Fibroblast of skin of scalp (primary cell): ENCODE results near the gene SLC5A5.

ENCODE experiments used
- DNase-seq: peaks from one replicate; pipeline ENCODE4 v3.0.0-alpha.2; 2013

Gene SLC5A5

GRCh38 chr19:17847538-17848366, 24.0 kb upstream of the SLC5A5 start, which contains the start of gene JAK3:
Gene JAK3, minus strand, starts transcription at chr19:17847982. Its CDS starts 3,565 bp downstream, at chr19:17844417.
- peak; percentile 86 for DNase-seq

GRCh38 chr19:17848595-17849292, 23.0 kb upstream of the SLC5A5 start:
- no peak for DNase-seq

GRCh38 chr19:17854061-17854460, 17.7 kb upstream of the SLC5A5 start:
- no peak for DNase-seq

- peak; percentile 66 for DNase-seq
Measured at GRCh38 chr19:17855280-17856152, 16.2 kb upstream of the SLC5A5 start.

DNA sequence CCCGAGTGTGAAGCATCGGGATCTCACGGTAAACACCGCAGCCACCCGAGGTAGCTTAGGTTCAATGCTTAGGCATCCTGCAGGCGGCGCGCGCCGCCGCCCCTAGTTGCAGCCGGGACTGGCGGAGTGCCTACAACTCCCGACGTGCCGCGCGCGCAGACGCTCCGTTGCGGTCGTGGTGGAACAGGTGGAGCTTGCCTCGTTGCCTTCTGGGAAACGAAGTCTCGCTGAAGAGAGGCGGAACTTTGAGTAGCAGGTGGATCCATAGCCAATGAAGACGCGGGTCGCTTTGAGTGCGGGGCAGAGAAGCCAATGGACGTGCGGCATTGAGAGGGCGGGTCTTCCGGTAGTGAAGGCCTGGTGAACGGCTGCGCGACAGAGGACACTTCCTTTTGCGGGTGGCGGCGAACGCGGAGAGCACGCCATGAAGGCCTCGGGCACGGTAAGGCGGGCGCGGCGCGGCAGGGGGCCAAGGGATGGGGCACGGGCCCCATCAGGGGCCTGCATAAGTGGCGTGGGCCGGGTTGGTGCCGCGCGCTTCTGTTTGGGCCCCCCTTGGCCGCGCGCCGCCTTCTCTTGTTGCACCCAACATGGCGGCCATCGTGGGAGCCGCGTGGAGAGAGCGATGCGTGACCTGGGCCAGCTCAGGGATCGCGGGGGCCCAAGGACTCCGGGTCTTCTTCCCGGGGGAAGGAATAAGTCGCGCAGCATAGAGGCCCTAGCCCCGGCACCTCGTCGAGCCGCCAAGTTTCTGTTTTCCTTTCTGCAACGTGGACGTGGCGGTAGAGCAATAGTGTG, 12.0 kb upstream of the SLC5A5 start, which contains the start of gene RPL18A:
Gene RPL18A, plus strand, starts transcription at position 378 of the 798 bp plus-strand sequence. Its CDS starts 47 bp downstream, at position 425.
- peak; percentile 100 for DNase-seq

GRCh38 chr19:17860331-17860992, 11.3 kb upstream of the SLC5A5 start:
- DNase-seq = no peak

DNA sequence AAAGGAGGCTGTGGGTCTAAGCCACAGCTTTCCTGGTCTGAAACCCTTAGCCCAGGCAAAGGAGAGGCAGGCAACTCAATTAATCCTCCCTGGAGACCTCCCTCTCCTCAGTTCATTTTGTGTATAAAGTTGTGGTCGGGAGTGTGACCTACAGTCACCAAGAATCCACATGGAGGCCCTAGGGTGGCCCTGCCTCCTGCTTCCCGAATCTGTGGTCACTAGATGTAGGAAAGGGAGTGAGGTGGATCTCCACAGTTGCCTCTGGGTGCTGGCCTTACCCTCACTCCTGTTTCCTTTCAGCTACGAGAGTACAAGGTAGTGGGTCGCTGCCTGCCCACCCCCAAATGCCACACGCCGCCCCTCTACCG, 10.8 kb upstream of the SLC5A5 start:
- no peak for DNase-seq

DNA sequence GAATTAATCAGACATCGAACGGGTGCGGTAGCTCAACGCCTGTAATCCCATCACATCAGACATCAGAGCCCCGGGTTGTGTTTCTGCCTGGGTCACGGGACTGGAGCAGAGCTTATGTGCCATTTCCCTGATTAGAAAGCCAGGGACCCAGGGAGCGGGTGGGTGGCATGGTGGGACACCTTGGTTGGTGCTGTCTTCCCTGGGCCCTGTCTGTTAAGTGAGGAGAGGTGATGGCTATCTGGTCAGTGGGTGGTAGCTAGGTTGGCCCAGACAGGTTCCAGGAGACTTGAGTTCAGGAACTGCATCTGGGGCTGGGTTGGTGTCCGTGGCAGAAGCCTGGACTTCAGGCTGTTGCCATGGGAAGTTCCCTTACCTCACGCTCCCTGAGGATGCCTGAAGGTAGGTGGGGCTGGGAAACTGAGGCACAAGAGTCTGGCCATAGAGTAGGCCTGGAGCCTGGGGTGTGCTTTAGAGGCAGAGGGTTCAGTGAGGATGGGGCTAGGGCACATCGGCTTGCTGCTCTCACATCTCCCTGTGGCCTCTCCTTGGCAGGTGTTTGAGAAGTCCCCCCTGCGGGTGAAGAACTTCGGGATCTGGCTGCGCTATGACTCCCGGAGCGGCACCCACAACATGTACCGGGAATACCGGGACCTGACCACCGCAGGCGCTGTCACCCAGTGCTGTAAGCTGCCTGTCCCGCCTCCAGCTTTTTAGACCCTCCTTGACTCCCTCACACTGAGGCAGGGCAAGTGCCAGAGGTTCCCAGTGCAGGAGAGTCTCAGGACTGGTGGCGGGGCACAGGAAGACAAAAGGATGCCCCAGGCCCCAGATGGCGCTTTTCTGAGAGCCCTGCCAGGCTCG, 10.0 kb upstream of the SLC5A5 start:
- no peak for DNase-seq

GRCh38 chr19:17862711-17863519, 8.8 kb upstream of the SLC5A5 start:
- DNase-seq = no peak

DNA sequence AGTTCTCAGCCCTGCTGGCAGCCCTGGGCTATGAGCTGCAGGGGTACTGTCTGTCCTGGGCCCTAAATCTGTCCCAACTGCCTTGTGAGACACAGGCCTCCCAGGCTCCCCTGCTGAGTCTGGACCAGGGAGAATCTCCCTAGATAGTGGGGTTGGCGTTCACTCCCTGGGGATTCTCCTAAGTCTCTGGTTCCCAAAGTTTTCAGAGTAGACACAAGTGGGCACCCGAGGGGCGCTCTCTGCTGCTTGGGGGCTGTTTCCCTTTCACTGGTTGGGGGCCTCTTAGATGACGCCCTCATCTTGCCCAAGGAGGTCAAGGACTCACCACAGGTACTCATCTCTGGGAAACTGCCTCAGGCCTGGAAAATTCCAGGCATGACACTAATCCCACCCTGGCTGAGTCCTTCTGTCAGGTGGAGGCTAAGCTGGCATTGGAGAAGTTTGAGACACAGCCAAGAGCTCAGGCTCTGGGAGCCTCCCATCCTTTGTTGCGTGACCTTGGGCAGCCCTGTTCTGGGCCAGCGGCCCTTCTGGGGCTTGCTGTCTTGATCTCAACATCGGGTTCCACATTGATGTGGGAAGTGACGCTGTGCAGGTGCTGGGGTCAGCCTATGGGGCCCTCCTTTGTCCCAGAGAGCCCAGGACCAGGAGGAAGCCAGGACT, 8.1 kb upstream of the SLC5A5 start:
- no peak for DNase-seq

DNA sequence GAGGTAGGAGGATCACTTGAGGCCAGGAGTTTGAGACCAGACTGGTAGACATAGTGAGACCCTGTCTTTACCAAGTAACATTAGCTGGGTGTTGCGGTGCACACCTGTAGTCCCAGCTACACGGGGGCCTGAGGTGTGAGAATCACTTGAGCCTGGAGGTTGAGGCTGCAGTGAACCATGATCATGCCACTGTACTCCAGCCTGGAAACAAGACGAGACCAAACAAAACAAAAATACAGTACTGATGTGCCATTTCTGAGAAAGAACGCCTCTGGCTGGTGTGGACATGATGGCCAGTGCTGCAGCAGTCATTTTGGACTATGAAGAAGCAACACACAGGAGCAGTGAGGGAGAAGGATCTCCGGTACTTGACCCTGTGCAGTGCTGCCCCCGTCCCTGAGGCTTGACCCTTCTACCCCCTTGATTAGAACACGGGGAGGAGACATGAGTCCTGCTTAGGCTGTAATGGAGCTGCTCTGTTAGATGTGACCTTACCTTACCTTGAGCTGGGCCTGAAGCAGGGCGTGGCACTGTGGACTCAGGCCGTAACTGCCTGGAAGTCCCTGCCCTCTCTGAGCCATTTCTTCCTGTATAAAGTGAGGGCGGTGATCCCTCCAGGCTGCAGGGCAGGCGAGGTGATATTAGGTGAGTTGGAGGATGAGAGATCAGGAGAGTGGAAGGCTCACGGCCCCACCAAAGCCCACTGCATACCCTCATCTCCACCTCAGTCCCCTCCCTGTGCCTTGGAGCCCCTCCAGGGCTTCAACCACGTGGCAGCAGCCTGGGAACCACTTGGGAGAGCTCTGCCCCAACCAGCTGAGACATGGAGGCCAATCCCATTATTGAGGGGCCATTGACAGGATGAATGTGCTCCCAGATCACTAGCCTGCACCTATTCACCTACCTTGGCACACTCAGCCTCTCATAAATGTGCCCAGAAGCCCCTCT, 6.1 kb upstream of the SLC5A5 start:
- no peak for DNase-seq

- DNase-seq = no peak
Measured at GRCh38 chr19:17866312-17866963, 5.3 kb upstream of the SLC5A5 start.

GRCh38 chr19:17866964-17867486, 4.7 kb upstream of the SLC5A5 start:
- DNase-seq = no peak

DNA sequence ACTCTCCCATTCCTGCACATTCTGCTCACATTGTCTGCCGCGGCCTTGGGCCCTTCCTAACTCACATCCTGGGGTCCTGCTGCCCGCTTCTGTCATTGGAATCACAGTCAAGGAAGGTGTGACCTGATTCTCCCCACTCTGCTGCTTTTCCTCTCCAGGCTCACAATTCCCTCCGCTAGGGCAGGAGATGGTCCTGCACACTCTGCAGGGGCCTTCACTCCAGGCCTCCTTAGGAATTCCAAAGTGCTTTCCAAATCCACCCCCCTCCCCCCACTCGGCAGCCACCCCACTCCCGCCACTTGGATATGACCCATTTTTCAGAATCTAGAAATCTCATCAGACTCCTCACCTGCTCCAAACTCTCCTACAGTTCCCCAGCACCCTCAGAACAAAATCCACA, 3.1 kb upstream of the SLC5A5 start:
- no peak for DNase-seq

DNA sequence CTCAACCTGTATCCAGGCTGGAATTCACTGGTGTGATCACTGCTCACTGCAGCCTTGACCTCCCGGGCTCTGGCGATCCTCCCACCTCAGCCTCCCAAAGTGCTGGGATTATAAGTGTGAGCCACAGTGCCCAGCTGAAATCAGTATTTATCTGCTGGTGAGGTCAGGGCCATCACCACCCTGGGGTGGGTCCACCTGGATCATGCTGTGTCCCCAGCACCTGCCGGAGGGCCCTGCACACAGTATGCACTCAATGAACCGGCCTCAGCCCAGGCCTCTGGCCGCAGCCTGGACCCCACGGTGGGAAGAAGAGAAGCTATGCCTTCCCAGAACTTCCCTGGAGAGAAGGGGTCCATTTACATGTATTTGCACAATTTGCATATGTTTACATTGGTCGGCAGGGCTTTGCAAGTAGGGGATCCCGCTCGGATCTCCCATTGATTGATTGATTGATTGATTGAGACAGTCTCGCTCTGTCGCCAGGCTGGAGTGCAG, 2.6 kb upstream of the SLC5A5 start:
- no peak for DNase-seq

DNA sequence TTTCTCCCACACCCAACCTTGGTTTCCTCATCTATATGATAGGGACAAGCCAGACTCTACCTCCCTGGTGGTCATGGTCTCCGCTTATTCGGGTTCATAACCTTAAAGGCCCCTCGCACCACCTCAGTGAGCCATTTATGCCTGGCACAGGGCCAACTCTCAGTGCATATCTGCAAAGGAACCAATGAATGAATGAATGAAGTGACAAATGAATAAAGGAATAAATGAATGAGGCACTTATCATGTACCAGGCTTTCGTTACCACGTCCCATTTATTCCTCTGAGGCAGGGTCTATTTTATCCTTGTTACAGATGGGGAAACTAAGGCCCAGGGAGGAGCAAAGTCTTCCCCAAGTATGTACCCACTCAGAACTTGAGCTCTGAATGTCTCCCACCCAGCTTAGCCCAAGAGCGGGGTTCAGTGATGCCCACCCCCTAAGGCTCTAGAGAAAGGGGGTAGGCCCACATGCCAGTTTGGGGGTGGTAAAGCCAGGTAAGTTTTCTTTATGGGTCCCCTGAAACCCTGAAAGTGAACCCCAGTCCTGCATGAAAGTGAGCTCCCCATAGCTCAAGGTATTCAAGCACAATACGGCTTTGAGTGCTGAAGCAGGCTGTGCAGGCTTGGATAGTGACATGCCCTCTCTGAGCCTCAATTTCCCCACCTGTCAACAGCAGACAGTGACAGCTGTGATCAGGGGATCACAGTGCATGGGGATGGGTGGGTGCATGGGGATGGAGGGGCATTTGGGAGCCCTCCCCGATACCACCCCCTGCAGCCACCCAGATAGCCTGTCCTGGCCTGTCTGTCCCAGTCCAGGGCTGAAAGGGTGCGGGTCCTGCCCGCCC, 490 bp upstream of the SLC5A5 start:
- DNase-seq = no peak
